CD4-positive, alpha-beta T cell treated with Interleukin-1 beta for 1 hour (primary cell): ENCODE results near the gene TMEM80.
"Not testable (repeated sequence)": the region's sequence is repeated elsewhere in the genome, so short reads cannot be mapped to it uniquely, and the experiment has no call there.

Experiments
- DNase-seq, 2 donors: peaks; one replicate each; pipeline ENCODE4 v3.0.0-alpha.2; 2020 to 2022

TMEM80 gene

DNA sequence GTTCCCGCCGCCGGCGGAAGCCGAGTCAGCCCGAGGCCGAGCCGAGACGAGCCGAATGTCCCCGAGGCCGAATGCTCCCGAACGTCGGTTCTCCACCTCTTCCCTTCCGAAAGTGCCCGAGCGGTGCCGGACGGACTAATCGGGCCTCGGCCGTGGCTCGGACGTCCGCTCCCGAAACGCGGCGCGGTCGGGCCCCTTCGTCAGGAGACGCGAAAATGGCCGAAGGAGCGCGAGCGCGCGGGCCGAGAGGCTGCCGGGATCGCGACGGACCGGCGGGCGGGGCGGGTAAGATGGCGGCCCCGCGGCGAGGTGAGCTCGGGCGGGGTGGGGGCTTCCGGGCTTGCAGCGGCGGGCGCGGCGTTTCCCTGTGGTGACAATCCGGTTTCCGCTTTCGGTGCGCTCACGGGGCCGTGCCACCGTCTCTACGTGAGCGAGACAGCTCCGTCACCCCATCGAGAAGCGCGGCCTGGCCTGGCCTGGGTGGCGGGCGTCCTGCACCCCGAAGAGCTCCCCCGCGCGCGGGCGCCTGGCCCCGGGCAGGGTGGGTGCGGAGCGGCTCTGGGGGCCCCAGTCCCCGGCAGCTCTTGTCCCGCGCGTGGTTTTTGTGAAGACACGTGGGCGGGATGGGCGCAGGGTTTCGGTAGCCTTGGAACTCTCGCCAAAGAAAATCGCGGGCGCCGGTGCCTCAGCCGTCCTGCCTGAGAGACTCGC lies at the start of gene TMEM80:
TSS of gene TMEM80 (plus strand) at position 279 of the 711 bp plus-strand sequence. CDS start at position 291, 12 bp downstream.
- DNase-seq, result peak; percentile 98

GRCh38 chr11:646214-646613 lies 49.4 kb upstream of the TMEM80 start:
- no peak for DNase-seq

- DNase-seq, result not testable (repeated sequence)
Observed at GRCh38 chr11:647672-648158, 47.9 kb upstream of the TMEM80 start.

DNA sequence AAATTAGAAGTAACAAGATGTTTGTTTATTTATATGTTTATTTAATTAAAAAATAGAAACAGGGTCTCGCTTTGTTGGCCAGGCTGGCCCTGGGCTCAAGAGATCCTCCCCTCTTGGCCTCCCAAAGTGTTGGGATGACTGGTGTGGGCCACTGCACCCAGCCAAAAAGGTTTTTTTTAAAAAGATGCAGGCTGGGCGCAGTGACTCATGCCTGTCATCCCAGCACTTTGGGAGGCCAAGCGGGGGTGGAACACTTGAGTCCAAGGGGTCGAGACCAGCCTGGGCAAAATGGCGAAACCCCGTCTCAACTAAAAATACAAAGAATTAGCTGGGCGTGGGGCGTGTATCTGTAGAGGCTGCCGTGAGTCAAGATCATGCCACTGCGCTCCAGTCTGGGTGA lies 45.1 kb upstream of the TMEM80 start:
- no peak for DNase-seq

- peak in 1 of 2 donors; percentile 16 for DNase-seq
Observed at GRCh38 chr11:653136-653535, 42.5 kb upstream of the TMEM80 start.

DNA sequence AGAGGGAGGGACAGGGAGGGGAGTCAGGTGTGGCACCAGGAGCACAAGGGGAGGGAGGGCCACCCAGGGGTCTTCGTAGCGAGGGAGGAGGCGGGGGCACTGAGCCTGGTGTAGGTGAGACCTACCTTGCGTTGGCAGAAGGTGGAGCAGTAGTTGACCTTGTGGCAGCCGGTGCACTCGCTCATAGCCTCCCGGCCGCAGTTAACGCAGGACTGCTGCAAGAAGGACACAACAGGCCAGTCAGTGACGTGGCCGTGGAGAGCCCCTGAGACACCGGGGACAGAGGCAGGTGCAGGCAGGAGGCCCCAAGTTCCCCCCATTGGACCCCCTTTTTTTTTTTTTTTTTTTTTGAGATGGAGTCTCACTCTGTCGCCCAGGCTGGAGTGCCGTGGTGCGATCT lies 41.8 kb upstream of the TMEM80 start:
- no peak for DNase-seq

GRCh38 chr11:654444-654843 lies 41.2 kb upstream of the TMEM80 start:
- not testable (repeated sequence) for DNase-seq

- no peak for DNase-seq
Observed at GRCh38 chr11:655036-655726, 40.4 kb upstream of the TMEM80 start.

DNA sequence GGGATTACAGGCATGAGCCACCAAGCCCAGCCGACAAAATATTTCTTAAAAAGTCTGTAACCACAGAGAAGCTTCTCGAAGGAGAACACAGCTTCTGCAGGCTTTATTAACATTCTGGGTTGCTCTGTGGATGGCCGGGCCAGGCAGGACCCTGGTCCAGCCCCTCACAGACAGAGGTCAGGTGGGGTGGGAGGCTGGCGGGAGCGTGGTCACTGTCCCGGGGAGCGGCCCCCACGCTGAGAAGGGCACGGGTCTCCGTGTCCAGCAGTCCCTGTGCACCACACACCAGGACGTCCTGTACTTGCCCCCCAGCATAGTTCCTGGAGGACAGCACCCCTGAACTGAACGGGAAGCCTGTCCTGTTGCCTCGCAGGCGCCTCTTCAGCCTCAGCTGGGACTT lies 39.2 kb upstream of the TMEM80 start:
- no peak for DNase-seq

DNA sequence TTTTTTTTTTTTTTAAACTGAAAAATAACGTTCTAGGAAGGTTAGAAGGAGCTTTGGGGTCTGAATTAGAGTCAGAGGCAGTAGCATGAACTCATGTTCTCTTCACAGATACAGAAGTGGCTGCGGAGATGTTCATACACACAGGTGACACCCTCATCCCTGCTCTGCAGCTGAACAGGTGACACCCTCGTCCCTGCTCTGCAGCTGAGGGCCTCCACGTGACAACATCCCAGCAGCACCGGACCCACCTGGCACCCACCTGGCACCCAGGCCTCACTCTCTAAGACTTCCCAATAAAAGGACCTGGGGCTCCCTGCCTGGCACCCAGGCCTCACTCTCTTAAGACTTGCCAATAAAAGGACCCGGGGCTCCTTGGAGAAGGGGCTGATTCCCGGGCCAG lies 38.8 kb upstream of the TMEM80 start:
- DNase-seq, result no peak

- DNase-seq, result no peak
Observed at GRCh38 chr11:657691-658126, 37.9 kb upstream of the TMEM80 start.

DNA sequence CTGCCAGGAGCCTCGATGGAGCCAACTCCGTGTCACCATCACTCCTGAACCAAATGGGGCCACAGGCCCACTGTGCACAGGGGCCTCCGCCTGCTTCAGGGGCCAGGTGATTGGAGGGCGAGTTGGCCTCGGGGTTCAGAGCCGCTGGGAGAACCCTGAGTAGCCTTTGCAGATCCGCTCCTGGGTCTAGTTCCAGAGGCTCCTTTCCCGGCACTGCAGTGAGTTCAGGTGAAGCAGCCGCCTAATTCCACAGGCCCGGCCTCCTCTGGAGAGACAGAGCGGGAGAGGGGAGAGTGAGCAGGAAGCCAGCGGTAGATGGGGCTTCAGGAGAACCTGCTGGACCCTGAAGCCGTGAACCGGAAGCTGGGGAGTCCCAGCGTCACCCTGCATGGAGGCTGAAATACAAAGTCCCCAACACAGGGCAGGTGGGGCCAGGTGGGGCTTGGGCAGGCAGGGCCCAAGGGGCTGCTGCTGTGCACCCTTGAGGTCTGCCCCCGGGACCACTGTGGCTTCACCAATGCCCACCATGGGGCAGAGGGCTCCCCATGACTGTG lies 36.0 kb upstream of the TMEM80 start:
- DNase-seq, result no peak

DNA sequence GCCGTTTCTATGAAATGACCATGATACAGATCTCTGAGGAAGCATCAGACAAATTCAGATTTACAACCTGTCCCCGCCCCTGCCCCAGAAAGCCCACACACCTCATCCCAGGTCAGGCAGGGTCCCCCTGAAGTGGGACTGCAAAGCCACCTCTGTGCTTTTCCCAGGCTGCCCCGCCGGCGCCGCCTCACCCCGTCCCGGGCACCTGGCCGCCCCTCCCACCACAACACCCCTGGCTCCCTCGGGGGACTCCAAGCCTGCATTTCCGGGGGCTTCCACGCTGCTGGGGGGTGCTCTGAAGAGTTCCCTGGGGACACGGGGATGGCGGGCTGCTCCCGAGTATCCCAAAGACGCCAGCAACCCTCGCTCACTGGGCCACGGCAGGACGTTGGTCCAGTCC lies 35.3 kb upstream of the TMEM80 start:
- DNase-seq, result no peak

DNA sequence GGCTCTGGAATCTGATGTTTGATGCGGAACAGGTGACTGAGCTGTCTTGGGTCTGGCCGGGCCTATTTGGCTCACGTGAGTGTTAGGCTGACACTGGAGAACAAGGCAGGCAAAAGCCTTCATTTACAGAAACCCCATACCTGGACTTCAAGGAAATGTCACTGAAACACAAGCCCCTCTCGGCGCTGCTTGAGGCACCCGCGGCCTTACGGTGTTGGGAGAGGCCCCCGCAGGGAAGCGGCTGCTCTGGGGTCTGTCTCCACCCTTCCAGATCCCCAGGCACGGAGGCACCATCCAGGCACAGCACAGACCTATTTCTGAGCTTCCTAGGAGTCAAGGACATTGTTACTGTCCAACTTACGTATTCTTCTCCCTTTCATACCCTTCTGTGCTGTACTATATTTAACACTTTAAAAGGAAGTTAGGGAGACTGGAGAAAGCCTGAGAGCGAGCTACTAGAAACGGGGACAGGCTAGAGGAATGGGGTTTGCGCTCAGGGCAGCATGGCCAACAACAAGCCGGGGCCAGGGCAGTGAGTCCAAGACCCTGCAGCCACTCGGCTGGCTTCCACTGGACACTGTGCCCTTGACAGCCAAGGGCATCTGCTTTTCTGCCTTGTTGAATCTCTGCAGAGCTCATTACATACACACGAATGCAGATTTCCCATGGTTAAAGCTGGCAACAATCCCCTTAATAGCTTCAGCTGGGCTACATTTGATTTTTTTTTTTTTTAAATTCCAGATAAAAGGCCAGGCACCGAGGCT lies 34.8 kb upstream of the TMEM80 start:
- no peak for DNase-seq

DNA sequence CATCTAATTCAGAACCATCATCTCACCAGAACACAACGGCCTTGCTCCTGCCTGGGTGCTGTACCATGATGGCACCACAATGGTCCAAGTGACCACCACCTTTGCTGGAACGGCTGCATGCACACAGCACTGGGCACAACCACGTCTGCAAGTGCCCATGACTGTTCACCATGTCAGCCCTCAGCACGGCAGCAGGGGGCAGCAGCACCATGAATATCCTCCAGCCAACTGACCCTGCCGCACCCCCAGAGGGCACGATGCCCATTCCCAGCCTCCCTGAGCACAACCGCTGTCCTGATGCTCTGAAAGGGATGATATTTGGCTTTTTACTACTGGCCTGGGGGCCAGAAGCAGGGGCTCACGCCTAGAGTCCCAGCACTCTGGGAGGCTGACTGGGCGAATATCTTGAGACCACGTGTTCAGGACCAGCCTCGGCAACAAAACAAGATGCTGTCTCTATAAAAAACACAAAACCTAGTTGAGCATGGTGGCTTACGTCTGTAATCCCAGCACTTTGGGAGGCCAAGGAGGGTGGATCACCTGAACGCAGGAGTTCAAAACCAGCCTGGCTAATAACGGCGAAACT lies 32.8 kb upstream of the TMEM80 start:
- DNase-seq, result peak; percentile 43 to 56

- DNase-seq, result no peak
Observed at GRCh38 chr11:665062-665703, 30.4 kb upstream of the TMEM80 start.

DNA sequence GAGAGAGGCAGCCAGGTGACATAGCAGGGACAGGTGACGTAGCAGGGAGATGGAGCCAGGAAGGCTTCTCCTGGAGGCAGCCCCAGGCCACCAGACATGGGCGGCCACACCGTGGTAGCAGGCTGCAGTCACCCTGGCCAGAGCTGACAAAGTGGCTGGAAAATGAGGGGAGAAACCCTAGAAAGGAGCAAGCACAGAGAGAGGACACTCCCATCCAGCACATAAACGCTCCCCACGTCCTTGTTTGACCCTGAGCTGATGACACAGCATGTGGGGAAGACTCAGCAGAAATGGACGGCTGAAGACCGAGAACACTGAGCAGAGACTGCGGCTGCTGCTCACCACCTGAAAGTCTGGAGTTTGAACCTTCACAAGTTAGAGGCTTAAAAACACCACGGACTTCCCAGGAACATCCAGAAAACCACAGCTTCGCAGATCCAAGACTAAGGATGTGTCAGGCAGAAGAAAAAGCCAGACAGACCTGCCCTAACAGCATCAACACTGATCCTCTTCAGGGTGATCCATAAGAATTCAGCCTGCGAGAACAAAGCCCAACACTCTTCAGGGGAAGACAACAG lies 29.8 kb upstream of the TMEM80 start:
- DNase-seq, result no peak

DNA sequence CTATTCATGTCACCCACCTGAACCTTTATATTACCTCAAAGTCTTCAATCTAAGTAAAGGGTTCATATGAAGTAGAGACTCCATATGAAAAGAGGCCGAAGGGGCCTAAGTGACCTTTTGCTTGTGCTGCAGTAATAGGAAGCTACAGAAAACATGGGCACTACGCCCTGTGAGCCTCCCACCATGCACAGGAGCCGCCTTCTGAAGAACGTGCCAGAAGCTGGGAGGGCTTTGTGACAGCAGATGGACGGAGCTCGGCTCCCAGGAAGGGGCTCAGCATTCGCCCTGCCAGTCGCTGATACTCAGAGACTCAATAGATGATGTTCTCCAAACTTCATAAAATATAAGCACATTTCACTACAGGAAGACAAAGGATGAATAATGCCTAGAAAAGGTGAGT lies 21.8 kb upstream of the TMEM80 start:
- no peak for DNase-seq

GRCh38 chr11:674406-674805 lies 21.2 kb upstream of the TMEM80 start:
- DNase-seq, result no peak

DNA sequence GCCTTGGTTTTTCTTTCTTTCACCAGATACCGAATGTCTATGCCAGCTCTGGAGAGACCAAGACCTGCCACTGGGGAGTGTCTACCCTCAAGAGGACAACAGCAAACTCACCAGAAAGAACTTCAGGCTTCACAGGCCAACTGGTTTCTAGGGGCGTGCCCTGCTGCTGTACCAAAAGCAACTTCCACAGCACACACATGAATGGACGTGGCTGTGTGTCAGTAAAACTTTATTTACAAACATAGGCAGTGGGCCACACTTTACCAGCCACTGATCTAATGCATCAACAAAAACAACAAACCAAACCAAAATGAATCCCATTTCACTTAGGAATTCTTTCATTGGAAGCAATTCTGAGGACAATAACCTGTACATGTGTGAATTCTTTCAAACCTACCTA lies 17.3 kb upstream of the TMEM80 start:
- no peak for DNase-seq

GRCh38 chr11:679271-680207 lies 16.1 kb upstream of the TMEM80 start:
- DNase-seq, result no peak
